ENCODE results near the gene BCAN. TPM values are rescaled to one million over a fixed set of nuclear protein-coding genes. Genes with fewer than 3 reads are reported as not detected.

The BCAN gene
- total RNA-seq, 2 experiments from 2014 or later = not detected

GRCh38 chr1:156612666-156613065, 29.3 kb upstream of the BCAN start:
- Mint-ChIP-seq H3K4me1 (ENCODE audit: low read depth) (peaks cover 8% of the 10 kb centered on the region), H3K27me3 (peaks cover 9% of the 10 kb centered on the region), H3K9me3 (no peaks in the 10 kb centered on the region), H3K4me3 (no peak overlapping the region), H3K27ac (no peak overlapping the region), H3K36me3 (ENCODE audit: low read depth) (no peaks in the 10 kb centered on the region)
- DNase-seq (no peak), ATAC-seq (no peak)
- POLR2A ChIA-PET = interaction anchor here (0.6 to 1.0 kb wide), 6 partner anchors 13 to 227 kb away, joined by 3 to 6 read pairs (median 4); partner anchors contain the start of gene NAXE
- CTCF ChIA-PET = interaction anchor here (0.8 to 6.5 kb wide), 11 partner anchors 9 to 226 kb away, joined by 3 to 88 read pairs (median 6); partner anchors contain the start of gene CRABP2
- TF ChIP-seq, protein P1, sequence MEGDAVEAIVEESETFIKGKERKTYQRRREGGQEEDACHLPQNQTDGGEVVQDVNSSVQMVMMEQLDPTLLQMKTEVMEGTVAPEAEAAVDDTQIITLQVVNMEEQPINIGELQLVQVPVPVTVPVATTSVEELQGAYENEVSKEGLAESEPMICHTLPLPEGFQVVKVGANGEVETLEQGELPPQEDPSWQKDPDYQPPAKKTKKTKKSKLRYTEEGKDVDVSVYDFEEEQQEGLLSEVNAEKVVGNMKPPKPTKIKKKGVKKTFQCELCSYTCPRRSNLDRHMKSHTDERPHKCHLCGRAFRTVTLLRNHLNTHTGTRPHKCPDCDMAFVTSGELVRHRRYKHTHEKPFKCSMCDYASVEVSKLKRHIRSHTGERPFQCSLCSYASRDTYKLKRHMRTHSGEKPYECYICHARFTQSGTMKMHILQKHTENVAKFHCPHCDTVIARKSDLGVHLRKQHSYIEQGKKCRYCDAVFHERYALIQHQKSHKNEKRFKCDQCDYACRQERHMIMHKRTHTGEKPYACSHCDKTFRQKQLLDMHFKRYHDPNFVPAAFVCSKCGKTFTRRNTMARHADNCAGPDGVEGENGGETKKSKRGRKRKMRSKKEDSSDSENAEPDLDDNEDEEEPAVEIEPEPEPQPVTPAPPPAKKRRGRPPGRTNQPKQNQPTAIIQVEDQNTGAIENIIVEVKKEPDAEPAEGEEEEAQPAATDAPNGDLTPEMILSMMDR (IDR thresholded peaks at IDR 0.05) = no peak
- intact Hi-C loops (cut with micrococcal nuclease) = no loop called here

DNA sequence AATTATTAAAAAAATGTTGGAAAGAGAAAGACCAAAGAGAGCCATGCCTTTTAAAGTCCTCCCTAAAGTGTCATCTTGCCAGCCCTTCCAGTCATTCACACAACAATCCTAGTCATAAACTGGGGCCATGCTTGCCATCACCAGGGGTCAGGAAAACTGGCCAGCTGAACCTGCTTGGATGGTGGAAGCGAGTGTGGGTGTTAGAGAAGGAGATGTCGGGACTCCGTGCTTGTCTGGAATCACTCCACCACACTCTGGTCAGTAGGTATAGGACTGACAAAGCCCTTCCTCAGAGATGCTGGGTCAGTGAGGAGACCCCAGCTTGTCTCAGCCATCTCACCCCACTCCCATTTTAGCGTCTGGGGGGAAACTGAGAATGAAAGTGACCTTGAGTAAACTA, 26.0 kb upstream of the BCAN start:
- no peaks in the 10 kb centered on the region for H3K36me3 Mint-ChIP-seq (ENCODE audit: low read depth)
- no peaks in the 10 kb centered on the region for H3K9me3 Mint-ChIP-seq
- POLR2A ChIA-PET = interaction anchor here (1.6 kb wide), 1 partner anchor 24 kb away, joined by 5 read pairs; the partner anchor contains the start of gene NAXE
- no peaks in the 10 kb centered on the region for H3K4me1 Mint-ChIP-seq (ENCODE audit: low read depth)
- no peak for ATAC-seq
- H3K27me3 Mint-ChIP-seq = peaks cover 29% of the 10 kb centered on the region
- CTCF ChIA-PET = interaction anchor here (6.5 kb wide), 1 partner anchor 10 kb away, joined by 88 read pairs; no protein-coding TSS in a partner anchor
- H3K27ac Mint-ChIP-seq = no peak overlapping the region
- no peak for DNase-seq
- intact Hi-C loops (cut with micrococcal nuclease) = no loop called here
- TF ChIP-seq, protein P1 (IDR thresholded peaks at IDR 0.05) = no peak
- no peak overlapping the region for H3K4me3 Mint-ChIP-seq

GRCh38 chr1:156616463-156616862, 25.5 kb upstream of the BCAN start:
- POLR2A ChIA-PET = interaction anchor here (1.6 kb wide), 1 partner anchor 24 kb away, joined by 5 read pairs; the partner anchor contains the start of gene NAXE
- CTCF ChIA-PET = interaction anchor here (0.9 to 6.5 kb wide), 5 partner anchors 8 to 231 kb away, joined by 3 to 88 read pairs (median 10); no protein-coding TSS in a partner anchor
- peaks cover 29% of the 10 kb centered on the region for H3K27me3 Mint-ChIP-seq

GRCh38 chr1:156618853-156619581, 22.9 kb upstream of the BCAN start, which contains the start of gene HAPLN2:
HAPLN2 (plus strand) TSS chr1:156619415; CDS start chr1:156623491, 4,076 bp downstream.
- no peaks in the 10 kb centered on the region for H3K9me3 Mint-ChIP-seq
- TF ChIP-seq, protein P1 (IDR thresholded peaks at IDR 0.05) = no peak
- ATAC-seq (no peak), DNase-seq (peak; percentile 37)
- H3K36me3 Mint-ChIP-seq (ENCODE audit: low read depth) = no peaks in the 10 kb centered on the region
- ChIA-PET POLR2A (no interaction called here), CTCF (interaction anchor here (0.6 to 2.6 kb wide), 11 partner anchors 9 to 310 kb away, joined by 3 to 34 read pairs (median 5); no protein-coding TSS in a partner anchor)
- H3K27me3 Mint-ChIP-seq = peaks cover 40% of the 10 kb centered on the region
- H3K4me1 Mint-ChIP-seq (ENCODE audit: low read depth) = peaks cover 4% of the 10 kb centered on the region
- H3K4me3 Mint-ChIP-seq = no peak within 1 kb of the TSS
- no peak within 1 kb of the TSS for H3K27ac Mint-ChIP-seq
- intact Hi-C loops (cut with micrococcal nuclease) = no loop called here

More at GRCh38 chr1:156616463-156616862, 25.5 kb upstream of the BCAN start:
- Mint-ChIP-seq H3K4me1 (ENCODE audit: low read depth) (no peaks in the 10 kb centered on the region), H3K27ac (no peak overlapping the region), H3K4me3 (no peak overlapping the region), H3K9me3 (no peaks in the 10 kb centered on the region), H3K36me3 (ENCODE audit: low read depth) (no peaks in the 10 kb centered on the region)
- TF ChIP-seq, protein P1 (IDR thresholded peaks at IDR 0.05) = no peak
- intact Hi-C loops (cut with micrococcal nuclease) = no loop called here
- DNase-seq = no peak
- no peak for ATAC-seq

DNA sequence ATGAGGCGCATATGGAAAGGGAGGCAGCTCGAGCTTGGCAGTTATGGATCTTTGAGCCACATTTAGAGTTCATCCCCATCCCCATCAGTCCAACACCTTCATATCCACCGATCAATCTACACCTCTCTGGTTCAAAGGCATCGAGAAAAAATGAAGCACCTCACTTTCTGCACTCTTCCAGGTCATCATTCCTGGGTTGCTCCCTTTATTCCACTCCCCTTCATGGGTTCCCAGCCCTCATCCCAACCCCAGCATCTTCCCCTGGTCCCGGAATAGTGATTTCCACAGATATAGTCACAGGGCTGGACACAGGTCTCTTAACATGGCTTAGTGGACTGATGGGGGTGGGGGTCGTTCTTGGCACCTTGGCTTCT, 22.3 kb upstream of the BCAN start:
- DNase-seq (no peak), ATAC-seq (no peak)
- no peak overlapping the region for H3K27ac Mint-ChIP-seq
- intact Hi-C loops (cut with micrococcal nuclease) = no loop called here
- TF ChIP-seq, protein P1 (IDR thresholded peaks at IDR 0.05) = no peak
- peaks cover 4% of the 10 kb centered on the region for H3K4me1 Mint-ChIP-seq (ENCODE audit: low read depth)
- ChIA-PET CTCF (interaction anchor here (1.2 to 2.6 kb wide), 10 partner anchors 8 to 234 kb away, joined by 3 to 34 read pairs (median 6); no protein-coding TSS in a partner anchor), POLR2A (interaction anchor here (1.0 to 1.1 kb wide), 2 partner anchors 42 to 86 kb away, joined by 3 read pairs; partner anchors contain the start of gene CRABP2)
- no peak overlapping the region for H3K4me3 Mint-ChIP-seq
- H3K36me3 Mint-ChIP-seq (ENCODE audit: low read depth) = no peaks in the 10 kb centered on the region
- peaks cover 43% of the 10 kb centered on the region for H3K27me3 Mint-ChIP-seq
- no peaks in the 10 kb centered on the region for H3K9me3 Mint-ChIP-seq

Data from activated CD8-positive, alpha-beta T cell treated with anti-CD3 and anti-CD28 coated beads for 36 hours (primary cell).